Activated T-cell treated with anti-CD3 and anti-CD28 coated beads, Interleukin-2, amount 50 U/mL, for 24 hours (primary cell): ENCODE data around the gene VGLL4.
A peak's percentile ranks its signal among the peaks of the same experiment; 100 is the strongest.

Experiments
- DNase-seq: peaks from one replicate; pipeline ENCODE4 v3.0.0-alpha.2; 2020
- H3K27ac Mint-ChIP-seq: 2 replicates; pipeline ENCODE4 v1.8.0; 2020; ENCODE audit warnings: mild to moderate bottlenecking, mixed read lengths
- H3K27me3 Mint-ChIP-seq: 2 replicates; pipeline ENCODE4 v1.8.0; 2020; ENCODE audit warnings: mixed read lengths
- H3K36me3 Mint-ChIP-seq: 2 replicates; pipeline ENCODE4 v1.8.0; 2020; ENCODE audit warnings: low read depth, mixed read lengths
- H3K4me1 Mint-ChIP-seq: 2 replicates; pipeline ENCODE4 v1.8.0; 2020; ENCODE audit warnings: low read depth, mixed read lengths
- H3K4me3 Mint-ChIP-seq: 2 replicates; pipeline ENCODE4 v1.8.0; 2020; ENCODE audit warnings: mild to moderate bottlenecking, moderate library complexity, mixed read lengths
- H3K9me3 Mint-ChIP-seq: 2 replicates; pipeline ENCODE4 v1.8.0; 2020; ENCODE audit warnings: mixed read lengths

VGLL4 gene

DNA sequence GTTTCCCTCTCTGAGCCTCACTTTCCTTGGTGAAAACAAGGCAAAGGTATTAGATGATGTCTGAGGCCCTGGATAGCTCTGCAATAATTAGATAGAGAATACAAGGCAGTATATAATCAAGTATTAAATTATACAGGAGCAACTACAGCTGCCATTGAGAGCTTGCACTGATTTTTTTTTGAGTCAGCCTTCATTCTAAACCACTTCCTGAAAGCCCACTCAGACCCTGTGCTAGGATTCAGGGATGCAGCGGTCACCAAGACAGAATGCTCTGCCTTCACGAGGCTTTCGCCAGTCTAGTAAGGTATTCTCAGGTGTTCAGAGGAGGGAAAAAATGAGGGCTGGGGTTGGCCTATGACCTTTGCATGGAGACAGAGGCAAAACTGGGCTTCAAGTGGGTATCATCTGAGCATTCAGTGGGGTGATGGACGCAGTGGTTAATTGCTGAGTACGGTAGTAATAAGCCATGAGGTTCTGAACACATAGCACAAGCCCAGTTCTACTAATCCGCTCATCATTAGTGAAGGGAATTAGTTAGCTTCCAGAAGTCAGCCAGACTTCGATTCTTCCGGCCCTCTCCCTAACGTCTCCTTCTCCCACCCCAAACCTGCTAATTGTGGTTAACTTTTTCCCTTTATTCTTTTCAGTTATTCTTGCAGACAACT, 3.6 kb downstream of the VGLL4 start:
- Mint-ChIP-seq H3K4me3 (peak overlapping the region; percentile 99), H3K27me3 (no peaks in the 10 kb centered on the region), H3K9me3 (no peaks in the 10 kb centered on the region), H3K4me1 (peaks cover 70% of the 10 kb centered on the region), H3K27ac (peak overlapping the region; percentile 17), H3K36me3 (peaks cover 37% of the 10 kb centered on the region)
- no peak for DNase-seq

DNA sequence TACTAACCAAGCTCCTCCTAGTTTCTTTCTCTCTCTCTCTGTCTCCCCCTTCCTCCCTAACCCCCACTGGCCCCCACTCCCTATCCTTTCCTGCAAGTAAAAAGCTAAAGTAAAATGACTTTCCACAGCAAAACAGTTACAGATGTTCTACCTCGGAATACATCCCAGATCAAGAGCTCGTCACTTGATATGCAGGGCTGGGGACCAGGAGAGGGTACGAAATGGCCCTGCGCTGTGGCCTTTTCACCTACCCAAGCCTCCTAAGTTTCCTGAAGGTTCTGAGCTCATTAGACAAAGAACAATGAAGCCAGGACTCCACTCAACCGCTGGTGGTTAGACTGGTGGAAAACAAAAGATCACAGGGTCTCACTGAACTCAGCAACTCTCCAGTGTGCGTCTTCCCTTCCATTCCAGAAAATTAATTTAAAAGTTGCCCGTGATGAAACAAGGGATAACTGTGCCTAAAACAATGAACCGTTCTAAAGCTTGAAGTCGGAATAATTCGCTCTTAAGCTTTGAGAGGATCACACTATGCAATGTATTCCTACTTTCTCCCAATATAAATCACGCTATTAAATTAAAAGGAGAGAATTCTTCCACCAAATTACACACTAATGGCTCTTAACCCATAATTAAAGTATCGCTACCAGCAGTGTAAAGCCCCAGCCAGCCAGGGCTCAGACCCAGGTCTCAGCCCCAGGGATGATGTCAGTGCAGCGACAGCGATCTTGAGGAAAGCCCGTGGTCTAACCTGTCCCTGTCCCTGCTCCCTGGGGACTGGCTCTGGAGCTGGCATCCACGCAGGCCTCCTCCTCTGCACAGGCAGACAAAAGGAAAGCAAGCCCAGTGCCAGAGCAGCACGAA, 5.0 kb downstream of the VGLL4 start:
- Mint-ChIP-seq H3K27me3 (no peaks in the 10 kb centered on the region), H3K4me1 (peaks cover 80% of the 10 kb centered on the region), H3K27ac (peak overlapping the region; percentile 10), H3K36me3 (peaks cover 37% of the 10 kb centered on the region), H3K9me3 (no peaks in the 10 kb centered on the region), H3K4me3 (no peak overlapping the region)
- no peak for DNase-seq

DNA sequence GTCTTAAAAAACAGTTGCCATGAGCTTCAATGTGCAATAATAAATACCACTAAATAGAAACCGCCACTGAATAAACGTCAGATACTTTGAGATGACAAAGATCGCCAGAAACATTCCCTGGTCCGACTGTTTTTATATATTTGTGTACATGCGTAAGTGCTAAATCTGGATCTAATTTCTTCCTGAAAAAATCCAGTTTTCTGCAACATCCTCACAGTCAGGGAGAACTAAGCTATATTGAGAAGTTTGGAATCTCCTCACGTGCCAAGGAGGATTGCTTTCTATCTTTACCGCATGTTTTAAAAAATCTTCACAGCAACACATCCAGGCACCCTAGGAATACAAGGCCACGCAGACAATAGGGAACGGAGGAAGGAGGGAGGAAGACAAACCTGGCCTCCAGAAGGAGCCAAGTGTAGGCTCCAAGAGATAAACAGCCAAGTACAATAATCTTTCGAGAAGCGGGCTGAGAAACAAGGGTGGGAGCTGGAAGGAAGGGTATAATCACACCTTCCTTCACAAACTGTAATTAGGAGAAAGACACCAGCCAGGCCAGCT, 5.7 kb downstream of the VGLL4 start:
- Mint-ChIP-seq H3K9me3 (no peaks in the 10 kb centered on the region), H3K27me3 (no peaks in the 10 kb centered on the region), H3K27ac (no peak overlapping the region), H3K36me3 (peaks cover 32% of the 10 kb centered on the region), H3K4me1 (peaks cover 85% of the 10 kb centered on the region), H3K4me3 (no peak overlapping the region)
- DNase-seq = no peak

DNA sequence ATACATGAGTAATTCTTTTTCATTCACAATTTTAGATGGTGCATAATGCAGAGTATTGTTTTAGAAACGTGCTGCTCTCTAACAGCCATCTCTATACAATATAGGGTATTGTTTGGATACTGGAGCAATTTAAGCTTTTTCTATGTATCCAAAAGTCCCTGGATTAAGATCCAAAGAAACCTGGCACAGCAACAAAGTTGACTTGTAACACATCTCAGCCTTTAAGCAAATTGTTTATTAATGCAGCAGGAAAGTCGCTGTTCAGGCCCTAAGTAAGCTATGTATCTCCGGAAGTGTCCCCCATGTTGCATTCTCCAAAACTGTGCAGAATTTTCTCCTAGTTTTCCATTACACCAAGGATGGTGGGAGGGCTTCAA, 7.3 kb downstream of the VGLL4 start:
- DNase-seq = no peak
- peaks cover 94% of the 10 kb centered on the region for H3K4me1 Mint-ChIP-seq
- no peak overlapping the region for H3K4me3 Mint-ChIP-seq
- H3K27me3 Mint-ChIP-seq = no peaks in the 10 kb centered on the region
- H3K27ac Mint-ChIP-seq = no peak overlapping the region
- H3K9me3 Mint-ChIP-seq = no peaks in the 10 kb centered on the region
- peaks cover 20% of the 10 kb centered on the region for H3K36me3 Mint-ChIP-seq

DNA sequence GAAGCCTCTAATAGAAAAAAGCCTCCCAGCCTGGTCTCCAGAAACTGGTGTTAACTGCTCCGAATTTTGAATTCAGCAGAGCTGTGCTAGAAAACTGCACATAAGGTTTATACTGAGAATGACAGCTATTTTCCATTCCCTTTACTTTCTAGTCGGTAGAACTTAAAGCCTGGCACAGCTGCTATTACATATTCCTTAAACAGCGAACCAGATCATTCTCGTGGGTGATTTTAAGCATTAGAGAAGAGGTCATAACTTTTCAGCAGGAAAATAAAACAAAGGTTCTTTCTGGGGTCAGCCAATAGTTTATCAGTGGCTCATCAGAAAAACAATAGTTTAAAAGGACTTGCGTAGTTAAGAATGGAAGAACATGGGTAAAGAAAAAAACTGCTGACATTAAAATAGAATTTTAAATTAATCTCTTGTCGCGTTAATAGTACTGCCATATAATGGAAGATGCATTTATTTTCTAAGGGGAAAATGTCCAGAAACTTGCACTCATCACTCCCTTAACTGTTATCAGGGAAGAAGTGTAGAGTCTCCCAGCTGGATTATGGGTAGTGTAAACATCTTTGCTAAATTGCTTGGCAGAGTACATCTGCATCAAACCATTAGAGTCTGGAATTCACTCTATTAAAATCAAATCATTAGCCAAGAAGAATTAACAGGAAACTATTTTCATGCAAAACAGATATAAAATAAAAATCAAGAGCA, 7.9 kb downstream of the VGLL4 start:
- Mint-ChIP-seq H3K27me3 (no peaks in the 10 kb centered on the region), H3K4me1 (peaks cover 93% of the 10 kb centered on the region), H3K27ac (no peak overlapping the region), H3K4me3 (no peak overlapping the region), H3K9me3 (no peaks in the 10 kb centered on the region), H3K36me3 (peaks cover 17% of the 10 kb centered on the region)
- DNase-seq = no peak

DNA sequence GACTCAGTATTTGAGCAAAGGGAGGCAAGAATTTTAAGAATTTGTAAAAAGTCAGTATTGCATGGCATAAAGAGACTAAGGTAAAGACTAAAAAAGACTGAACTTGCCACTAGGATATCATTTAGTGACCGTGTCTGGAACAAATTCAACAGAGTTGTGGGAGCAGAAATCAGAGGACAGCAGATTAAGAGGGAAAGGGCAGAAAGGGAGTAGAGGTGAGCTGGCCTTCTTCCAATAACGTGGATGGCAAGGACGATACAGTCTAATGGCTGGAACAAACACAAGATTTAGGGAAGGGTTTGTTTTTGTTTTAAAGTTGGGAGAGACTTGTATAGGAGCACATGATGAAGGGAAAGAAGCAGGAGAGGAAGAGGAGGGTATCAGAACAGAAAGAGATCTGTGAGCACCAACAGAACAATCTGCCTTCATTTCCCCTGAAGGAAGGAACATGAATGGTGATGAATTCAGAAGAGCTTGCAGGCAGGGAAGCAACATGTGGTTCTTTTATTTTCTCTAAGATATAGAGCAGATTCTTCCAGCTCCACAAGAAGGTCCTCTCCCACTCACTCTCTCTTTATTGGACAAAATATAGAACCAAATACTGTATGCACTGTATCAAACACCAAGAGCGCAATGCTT, 8.6 kb downstream of the VGLL4 start:
- Mint-ChIP-seq H3K36me3 (peaks cover 13% of the 10 kb centered on the region), H3K4me3 (no peak overlapping the region), H3K9me3 (no peaks in the 10 kb centered on the region), H3K27me3 (no peaks in the 10 kb centered on the region), H3K4me1 (peaks cover 87% of the 10 kb centered on the region), H3K27ac (peak overlapping the region; percentile 1)
- DNase-seq = no peak

DNA sequence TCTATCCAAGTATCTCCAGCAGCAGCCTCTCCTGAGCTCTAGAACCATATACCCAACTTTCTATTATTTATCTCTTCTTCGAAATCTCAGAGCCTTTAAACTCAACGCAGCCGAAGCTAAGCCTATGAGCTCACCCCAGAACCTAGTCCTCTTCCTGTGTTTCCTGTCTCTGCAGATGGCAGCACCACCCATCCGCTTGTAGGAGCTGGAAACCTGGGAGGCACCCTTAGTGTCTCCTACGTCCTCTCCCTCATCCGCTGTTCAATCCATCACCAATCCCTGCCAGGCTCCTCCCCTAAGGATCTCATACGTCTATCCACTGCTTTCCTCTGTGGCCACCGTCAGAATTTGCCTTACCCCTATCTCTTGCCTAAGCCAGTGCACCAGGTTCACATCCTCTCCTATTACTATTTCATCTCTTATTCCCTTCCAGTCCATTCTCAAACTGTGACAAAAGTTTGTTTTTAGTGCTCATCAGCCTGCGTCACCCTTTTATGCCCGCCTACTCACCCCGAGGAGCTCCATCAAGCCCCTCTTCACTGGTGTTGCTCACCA, 9.6 kb downstream of the VGLL4 start:
- Mint-ChIP-seq H3K27me3 (no peaks in the 10 kb centered on the region), H3K4me1 (peaks cover 81% of the 10 kb centered on the region), H3K9me3 (no peaks in the 10 kb centered on the region), H3K36me3 (peaks cover 13% of the 10 kb centered on the region), H3K4me3 (peak overlapping the region; percentile 25), H3K27ac (peak overlapping the region; percentile 42)
- DNase-seq = no peak

DNA sequence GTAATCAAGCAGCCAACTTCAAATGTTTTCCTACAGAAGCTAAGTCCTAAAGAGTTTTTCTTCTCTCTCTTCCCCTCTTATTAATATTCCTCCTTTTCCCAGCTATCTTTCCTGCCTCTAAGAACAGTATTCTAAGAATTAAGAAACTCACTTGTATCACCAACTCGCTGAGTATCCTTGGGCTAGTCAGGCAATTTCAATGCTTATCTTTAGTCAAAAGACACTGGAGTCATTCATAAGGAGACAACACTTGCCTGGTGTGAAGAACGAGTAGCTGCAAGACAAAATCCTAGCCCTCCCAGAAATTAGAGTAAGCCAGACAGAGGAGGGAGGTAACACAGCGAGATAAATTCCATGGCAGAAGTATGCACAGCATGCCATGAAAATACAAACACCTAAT, 10.7 kb downstream of the VGLL4 start:
- no peaks in the 10 kb centered on the region for H3K27me3 Mint-ChIP-seq
- H3K27ac Mint-ChIP-seq = no peak overlapping the region
- DNase-seq = no peak
- H3K4me1 Mint-ChIP-seq = peaks cover 69% of the 10 kb centered on the region
- H3K4me3 Mint-ChIP-seq = no peak overlapping the region
- peaks cover 8% of the 10 kb centered on the region for H3K36me3 Mint-ChIP-seq
- H3K9me3 Mint-ChIP-seq = no peaks in the 10 kb centered on the region

DNA sequence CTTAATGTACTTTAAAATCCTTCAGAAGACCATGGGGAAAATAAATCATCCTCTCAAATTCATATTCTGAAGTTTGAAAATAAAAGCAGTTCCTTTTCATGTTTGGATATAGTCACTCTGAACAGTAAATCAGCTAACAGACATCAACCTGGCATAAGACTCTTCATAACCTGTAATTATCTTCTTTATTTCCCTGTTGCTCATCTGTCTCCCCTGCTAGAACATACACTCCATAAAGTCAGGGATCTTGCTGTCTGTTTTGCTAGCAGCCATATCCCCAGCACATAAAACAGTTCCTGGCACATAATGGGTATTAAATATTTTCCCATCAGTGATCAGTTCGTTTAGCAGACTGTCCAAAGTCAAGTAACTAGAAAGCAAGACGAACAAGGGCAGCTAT, 11.2 kb downstream of the VGLL4 start:
- Mint-ChIP-seq H3K36me3 (peaks cover 10% of the 10 kb centered on the region), H3K27ac (no peak overlapping the region), H3K4me3 (no peak overlapping the region), H3K27me3 (no peaks in the 10 kb centered on the region), H3K9me3 (no peaks in the 10 kb centered on the region), H3K4me1 (peaks cover 68% of the 10 kb centered on the region)
- no peak for DNase-seq

DNA sequence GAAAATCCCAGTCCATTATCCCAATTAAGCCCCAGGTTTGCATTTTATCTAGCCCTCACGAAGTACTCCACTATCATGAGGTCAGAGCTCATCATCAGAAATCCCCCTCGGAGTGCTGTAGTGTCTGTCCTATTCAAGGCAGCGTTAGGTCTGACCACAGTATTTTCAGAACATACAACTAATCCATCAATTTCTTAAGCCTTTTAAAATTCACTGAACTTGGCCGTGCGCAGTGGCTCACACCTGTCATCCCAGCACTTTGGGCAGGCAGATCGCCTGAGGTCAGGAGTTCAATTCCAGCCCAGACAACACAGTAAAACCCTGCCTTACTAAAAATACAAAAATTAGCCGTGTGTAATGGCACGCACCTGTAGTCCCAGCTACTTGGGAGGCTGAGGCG, 11.9 kb downstream of the VGLL4 start:
- H3K4me1 Mint-ChIP-seq = peaks cover 68% of the 10 kb centered on the region
- H3K4me3 Mint-ChIP-seq = no peak overlapping the region
- no peaks in the 10 kb centered on the region for H3K27me3 Mint-ChIP-seq
- no peak overlapping the region for H3K27ac Mint-ChIP-seq
- DNase-seq = no peak
- H3K36me3 Mint-ChIP-seq = peaks cover 11% of the 10 kb centered on the region
- no peaks in the 10 kb centered on the region for H3K9me3 Mint-ChIP-seq

DNA sequence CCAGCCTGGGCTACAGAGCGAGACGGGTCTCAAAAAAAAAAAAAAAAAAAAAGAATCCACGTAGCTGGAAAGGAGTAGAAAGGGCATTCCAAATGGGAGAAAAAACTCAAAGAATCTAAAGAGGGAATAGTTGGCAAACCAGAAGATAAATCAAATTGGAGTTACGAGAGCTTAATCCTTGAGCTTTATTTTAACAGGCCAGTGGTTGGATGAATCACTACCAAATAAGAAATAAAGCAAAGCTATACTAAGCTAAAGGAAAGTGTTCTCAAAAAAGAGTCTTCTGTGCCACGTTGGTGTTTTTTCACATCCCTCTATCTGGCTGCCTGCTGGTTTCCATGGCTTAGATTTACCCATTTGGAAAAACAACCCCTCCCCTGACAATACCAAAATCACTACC, 14.0 kb downstream of the VGLL4 start:
- peaks cover 70% of the 10 kb centered on the region for H3K4me1 Mint-ChIP-seq
- H3K27ac Mint-ChIP-seq = no peak overlapping the region
- no peaks in the 10 kb centered on the region for H3K27me3 Mint-ChIP-seq
- no peaks in the 10 kb centered on the region for H3K9me3 Mint-ChIP-seq
- H3K36me3 Mint-ChIP-seq = peaks cover 15% of the 10 kb centered on the region
- no peak for DNase-seq
- H3K4me3 Mint-ChIP-seq = no peak overlapping the region

DNA sequence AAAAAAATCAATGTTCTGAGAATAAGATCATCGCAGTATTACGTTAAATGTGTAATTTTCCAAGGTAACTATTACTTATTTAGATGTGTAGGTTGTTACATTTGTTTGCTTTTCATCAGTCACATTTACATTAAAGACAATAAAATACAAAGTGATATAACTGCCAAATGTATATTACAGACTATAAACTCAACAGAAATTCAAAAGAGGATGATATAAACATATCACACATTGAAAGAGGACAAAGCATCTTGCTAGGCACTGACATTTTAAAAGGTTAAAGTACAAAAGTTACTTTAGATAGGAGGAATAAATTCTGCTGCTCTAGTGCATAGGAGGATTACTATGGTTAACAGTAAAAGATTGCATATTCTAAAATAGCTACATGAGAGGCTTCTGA, 16.1 kb downstream of the VGLL4 start:
- H3K27ac Mint-ChIP-seq = no peak overlapping the region
- H3K4me1 Mint-ChIP-seq = peaks cover 70% of the 10 kb centered on the region
- no peaks in the 10 kb centered on the region for H3K27me3 Mint-ChIP-seq
- no peak overlapping the region for H3K4me3 Mint-ChIP-seq
- DNase-seq = no peak
- no peaks in the 10 kb centered on the region for H3K9me3 Mint-ChIP-seq
- H3K36me3 Mint-ChIP-seq = peaks cover 21% of the 10 kb centered on the region

DNA sequence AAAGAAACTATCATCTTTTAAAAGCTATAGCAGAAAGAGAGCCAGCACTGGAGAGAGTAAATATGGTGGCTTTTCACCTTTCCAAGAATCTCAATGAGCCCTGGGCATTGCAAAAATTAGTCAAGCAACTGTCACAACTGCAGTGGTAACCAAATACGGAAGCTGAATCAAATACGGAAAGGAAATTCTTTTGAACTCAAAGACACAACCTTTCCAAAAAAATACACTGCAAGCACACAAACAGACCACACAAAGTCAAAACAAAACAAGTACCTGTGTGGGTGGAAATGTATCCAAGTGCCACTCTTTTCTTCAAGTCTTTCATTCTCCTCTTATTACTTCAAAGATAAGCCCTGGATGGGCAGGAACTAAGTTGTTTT, 17.6 kb downstream of the VGLL4 start:
- Mint-ChIP-seq H3K9me3 (no peaks in the 10 kb centered on the region), H3K4me3 (peak overlapping the region; percentile 27), H3K27me3 (no peaks in the 10 kb centered on the region), H3K4me1 (peaks cover 70% of the 10 kb centered on the region), H3K36me3 (peaks cover 18% of the 10 kb centered on the region), H3K27ac (peak overlapping the region; percentile 96)
- DNase-seq = no peak
